Mucosa of rectum (tissue), 2 donors: ENCODE measurements around the gene HDAC11.

ENCODE experiments used
- H3K27ac ChIP-seq, 2 donors: one replicate each; pipeline ENCODE4 v1.7.0; 2013; ENCODE audit warnings: inconsistent platforms in 2 of 2, low read depth in 2 of 2, low read length in 2 of 2
- H3K27me3 ChIP-seq, 2 donors: one replicate each; pipeline ENCODE4 v1.7.0; 2013; ENCODE audit warnings: low read length in 2 of 2; ENCODE audit not compliant: control insufficient read depth in 2 of 2, insufficient read depth in 2 of 2
- H3K36me3 ChIP-seq, 2 donors: one replicate each; pipeline ENCODE4 v1.7.0; 2013; ENCODE audit warnings: low read length in 2 of 2; ENCODE audit not compliant: control insufficient read depth in 2 of 2, insufficient read depth in 2 of 2
- H3K4me1 ChIP-seq, 2 donors: one replicate each; pipeline ENCODE4 v1.7.0; 2013; ENCODE audit warnings: low read length in 2 of 2, mild to moderate bottlenecking in 1 of 2; ENCODE audit not compliant: control insufficient read depth in 2 of 2, insufficient read depth in 2 of 2
- H3K4me3 ChIP-seq, 2 donors: one replicate each; pipeline ENCODE4 v1.7.0; 2013; ENCODE audit warnings: low read length in 2 of 2
- H3K9ac ChIP-seq, 2 donors: one replicate each; pipeline ENCODE4 v1.7.0; 2013; ENCODE audit warnings: low read length in 2 of 2, low read depth in 1 of 2, mild to moderate bottlenecking in 1 of 2
- H3K9me3 ChIP-seq, 2 donors: one replicate each; pipeline ENCODE4 v1.7.0; 2013; ENCODE audit warnings: low read length in 2 of 2; ENCODE audit not compliant: control insufficient read depth in 2 of 2
- donor health status: healthy.
- donor health status: Normal muscosa, but diverticular disease.

Gene HDAC11

DNA sequence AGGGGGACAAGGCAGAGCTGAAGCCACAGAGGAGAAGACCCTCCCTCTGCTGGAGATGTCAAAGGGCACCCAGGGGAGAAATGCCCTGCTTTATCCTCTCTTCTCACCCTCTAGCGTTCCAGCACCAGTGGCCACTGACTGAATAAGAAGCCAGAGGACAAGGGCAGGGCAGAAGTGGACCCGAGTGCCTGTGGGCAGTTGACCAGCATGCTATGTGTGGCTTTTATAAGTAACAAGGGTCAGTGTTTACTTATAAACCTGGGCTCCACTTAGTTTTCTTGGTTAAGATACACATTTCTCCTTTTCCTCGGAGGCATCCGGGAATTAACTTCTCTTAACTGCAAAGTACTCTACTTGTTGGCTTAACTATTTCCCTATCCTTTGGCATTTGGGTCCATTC, 13.3 kb upstream of the HDAC11 start:
- Histone ChIP-seq H3K27ac (no peak overlapping the region), H3K4me3 (no peak overlapping the region), H3K4me1 (peaks cover 0 to 9% of the 10 kb centered on the region in 2 donors), H3K27me3 (peaks cover 0 to 4% of the 10 kb centered on the region in 2 donors), H3K9me3 (no peaks in the 10 kb centered on the region), H3K36me3 (no peaks in the 10 kb centered on the region), H3K9ac (no peak overlapping the region)

DNA sequence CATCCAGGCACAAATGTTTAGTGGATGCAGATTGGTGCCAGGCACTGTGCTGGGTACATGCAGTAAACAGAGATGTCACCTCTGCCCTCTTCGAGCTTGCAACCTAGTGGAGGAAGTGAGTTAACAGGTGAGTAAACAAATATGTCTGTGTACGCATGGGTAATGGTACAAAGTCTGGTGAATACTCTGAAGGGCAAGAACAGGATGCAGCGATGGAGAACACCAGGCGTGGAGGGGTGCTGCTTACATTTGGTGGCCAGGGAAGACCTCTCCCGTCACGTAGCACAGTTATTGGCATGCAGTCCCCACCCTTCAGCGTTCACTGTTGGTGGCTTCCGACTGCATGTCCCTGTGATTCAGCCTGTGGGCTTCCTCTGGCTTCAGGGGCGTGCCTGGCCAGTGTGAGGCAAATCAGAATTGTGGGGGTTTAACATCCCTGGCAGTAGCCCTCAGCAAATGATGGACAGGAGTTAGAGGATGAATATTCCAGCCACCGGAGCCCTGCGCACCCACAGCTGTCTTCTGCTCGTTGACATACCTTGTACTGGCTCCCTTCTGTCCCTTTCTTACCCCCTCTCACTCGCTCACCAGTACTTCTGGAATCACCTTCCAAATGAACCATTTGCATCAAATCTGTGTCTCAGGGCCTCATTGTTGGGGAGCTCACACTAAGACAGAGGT, 9.1 kb upstream of the HDAC11 start:
- Histone ChIP-seq H3K4me1 (peaks cover 0 to 9% of the 10 kb centered on the region in 2 donors), H3K9me3 (no peaks in the 10 kb centered on the region), H3K9ac (peak overlapping the region in 1 of 2 donors; percentile 13), H3K27me3 (no peaks in the 10 kb centered on the region), H3K36me3 (no peaks in the 10 kb centered on the region), H3K4me3 (no peak overlapping the region), H3K27ac (no peak overlapping the region)

DNA sequence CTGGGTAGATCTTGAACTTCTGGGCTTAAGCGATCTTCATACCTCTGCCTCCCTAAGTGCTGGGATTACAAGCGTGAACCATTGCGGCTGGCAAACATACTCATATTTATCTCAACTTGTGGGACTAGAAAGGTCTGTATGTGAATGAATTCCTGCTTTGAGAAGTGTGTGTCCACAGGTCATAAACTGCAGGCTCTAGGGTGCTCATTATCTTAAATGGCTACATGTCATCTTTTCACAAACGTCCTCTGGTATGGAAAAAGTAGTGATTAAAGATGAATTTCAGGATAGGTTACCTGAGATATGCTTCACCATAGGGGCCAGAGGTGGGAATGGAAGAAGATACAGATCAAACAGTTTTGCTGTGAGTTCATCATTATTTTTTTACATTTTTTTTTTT, 7.8 kb upstream of the HDAC11 start:
- H3K9me3 ChIP-seq, result no peaks in the 10 kb centered on the region
- no peak overlapping the region for H3K4me3 ChIP-seq
- peaks cover 0 to 9% of the 10 kb centered on the region in 2 donors for H3K4me1 ChIP-seq
- H3K27me3 ChIP-seq, result no peaks in the 10 kb centered on the region
- no peak overlapping the region for H3K9ac ChIP-seq
- H3K27ac ChIP-seq, result no peak overlapping the region
- no peaks in the 10 kb centered on the region for H3K36me3 ChIP-seq

DNA sequence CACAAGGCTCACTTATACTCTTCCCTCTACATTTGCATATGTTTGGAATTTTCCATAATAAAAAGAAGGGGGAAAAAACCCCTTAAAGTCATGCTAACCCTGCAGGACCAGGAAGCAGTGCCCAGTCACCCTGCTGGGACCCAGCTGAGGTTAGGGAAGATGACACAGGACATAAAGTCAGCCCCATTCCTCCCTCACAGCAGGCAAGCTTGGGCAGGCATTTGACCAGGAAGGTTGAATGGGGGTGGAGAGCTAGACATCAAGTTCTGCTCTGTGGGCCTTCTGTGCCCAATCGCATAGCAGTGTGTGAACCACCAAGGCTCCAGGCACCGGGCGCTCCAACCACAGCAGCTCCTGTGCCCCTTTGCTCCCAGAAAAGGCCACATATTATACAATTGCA, 7.1 kb upstream of the HDAC11 start:
- no peak overlapping the region for H3K4me3 ChIP-seq
- no peaks in the 10 kb centered on the region for H3K27me3 ChIP-seq
- no peaks in the 10 kb centered on the region for H3K9me3 ChIP-seq
- no peak overlapping the region for H3K27ac ChIP-seq
- H3K4me1 ChIP-seq, result peaks cover 0 to 9% of the 10 kb centered on the region in 2 donors
- H3K36me3 ChIP-seq, result no peaks in the 10 kb centered on the region
- no peak overlapping the region for H3K9ac ChIP-seq

DNA sequence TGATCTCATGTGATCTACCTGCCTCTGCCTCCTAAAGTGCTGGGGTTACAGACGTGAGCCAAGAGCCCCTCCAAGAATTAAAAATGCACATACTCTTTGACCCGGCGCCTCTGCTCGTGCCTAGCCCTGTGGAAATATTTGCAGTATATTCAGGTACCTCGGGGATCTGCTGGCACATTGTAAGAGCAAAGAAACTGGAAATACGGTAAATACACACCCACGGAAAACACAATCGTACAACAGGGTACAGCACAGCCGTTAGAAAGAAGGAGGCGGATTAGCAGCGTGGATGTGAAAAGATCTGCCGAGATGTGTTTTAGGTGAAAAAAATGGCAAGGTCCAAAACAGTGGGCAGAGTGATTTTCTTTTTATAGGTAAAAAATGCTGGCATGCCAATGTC, 6.1 kb upstream of the HDAC11 start:
- Histone ChIP-seq H3K27ac (no peak overlapping the region), H3K36me3 (no peaks in the 10 kb centered on the region), H3K4me3 (no peak overlapping the region)

DNA sequence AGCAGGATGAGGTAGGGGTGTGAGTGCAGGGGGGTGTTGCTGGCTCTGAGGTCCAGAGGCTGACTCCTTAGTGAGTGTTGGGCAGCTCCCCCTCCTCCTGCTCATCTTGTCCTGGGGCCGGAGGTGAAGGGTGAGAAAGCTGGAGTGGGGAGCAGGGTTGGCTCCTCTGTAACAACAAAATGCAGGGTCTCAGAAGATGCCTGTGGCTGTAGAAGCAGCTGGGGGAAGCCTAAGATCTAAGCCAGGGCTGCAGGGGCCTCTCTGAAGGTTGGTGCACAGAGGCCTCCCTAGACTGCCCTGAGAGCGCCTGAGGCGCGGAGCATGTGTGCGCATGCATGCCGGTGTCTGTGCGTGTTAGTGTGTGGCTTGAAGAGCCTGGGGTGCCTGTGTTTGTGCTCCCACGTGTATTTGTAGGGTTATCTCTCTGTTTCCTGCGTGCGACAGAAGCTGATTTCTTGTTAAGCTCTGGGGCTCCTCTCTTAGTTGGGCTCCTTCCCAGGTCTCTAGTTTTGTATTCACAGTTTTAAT, 5.3 kb upstream of the HDAC11 start:
- no peaks in the 10 kb centered on the region for H3K36me3 ChIP-seq
- no peak overlapping the region for H3K27ac ChIP-seq
- no peak overlapping the region for H3K4me3 ChIP-seq
- no peaks in the 10 kb centered on the region for H3K9me3 ChIP-seq
- H3K9ac ChIP-seq, result no peak overlapping the region
- no peaks in the 10 kb centered on the region for H3K27me3 ChIP-seq
- peaks cover 4 to 9% of the 10 kb centered on the region in 2 donors for H3K4me1 ChIP-seq

More for the DNA sequence above, 6.1 kb upstream of the HDAC11 start:
- Histone ChIP-seq H3K4me1 (peaks cover under 1 to 9% of the 10 kb centered on the region in 2 donors), H3K9me3 (no peaks in the 10 kb centered on the region), H3K9ac (no peak overlapping the region), H3K27me3 (no peaks in the 10 kb centered on the region)

DNA sequence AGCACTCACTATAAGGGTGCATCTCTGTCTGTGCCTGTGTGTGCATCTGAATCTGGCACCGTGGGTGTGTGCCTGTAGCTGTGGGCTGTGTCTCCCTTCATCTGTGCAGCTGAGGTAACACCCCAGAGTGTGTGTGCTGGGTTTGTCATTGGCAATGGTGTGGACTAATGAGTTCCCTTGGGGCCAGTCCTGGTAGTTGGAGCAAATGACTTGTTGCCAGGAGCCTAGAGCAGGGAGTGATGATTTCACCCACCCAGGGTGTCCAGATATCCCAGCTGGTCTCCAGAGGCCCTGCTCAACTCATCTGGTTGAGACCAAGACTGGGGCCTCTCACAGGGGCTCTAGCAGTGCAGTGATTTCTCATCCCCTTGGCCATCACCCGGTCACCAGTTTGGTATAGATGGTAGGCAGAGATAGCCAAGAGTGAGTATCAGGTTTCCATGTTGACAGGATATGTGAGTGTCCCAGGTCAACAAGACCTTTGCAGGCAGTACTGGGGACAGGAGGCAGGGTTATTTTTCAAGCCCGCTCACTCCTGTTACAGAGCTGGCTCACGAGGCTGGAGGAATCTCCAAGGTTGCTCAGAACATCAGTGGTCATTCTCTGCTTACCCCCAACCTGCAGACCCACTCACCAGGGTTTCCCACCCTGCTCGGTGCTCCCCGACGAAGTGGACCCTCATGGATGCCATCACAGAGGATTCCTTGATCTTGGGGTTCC, 4.1 kb upstream of the HDAC11 start:
- H3K9ac ChIP-seq, result no peak overlapping the region
- H3K4me1 ChIP-seq, result peaks cover 9 to 10% of the 10 kb centered on the region in 2 donors
- no peak overlapping the region for H3K4me3 ChIP-seq
- H3K27me3 ChIP-seq, result no peaks in the 10 kb centered on the region
- H3K27ac ChIP-seq, result no peak overlapping the region
- H3K9me3 ChIP-seq, result no peaks in the 10 kb centered on the region
- no peaks in the 10 kb centered on the region for H3K36me3 ChIP-seq

DNA sequence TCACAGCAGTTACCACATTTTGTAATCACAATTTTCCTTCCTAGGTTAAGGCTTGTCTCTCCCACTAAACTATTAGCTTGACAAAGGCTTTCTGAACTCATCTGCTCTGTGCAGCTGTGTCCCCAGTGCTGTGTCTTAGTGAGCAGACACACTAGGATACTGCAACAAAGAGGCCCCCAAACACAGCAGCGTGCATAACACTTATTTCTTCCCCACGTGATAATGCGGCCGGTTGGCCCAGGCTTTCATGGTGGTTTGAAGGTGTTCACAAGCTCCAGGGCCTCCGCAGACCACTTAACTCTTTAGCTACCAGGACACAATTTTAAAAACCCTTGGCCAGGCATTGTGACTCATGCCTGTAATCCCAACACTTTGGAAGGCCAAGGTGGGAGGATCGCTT, 2.2 kb upstream of the HDAC11 start:
- Histone ChIP-seq H3K36me3 (no peaks in the 10 kb centered on the region), H3K4me1 (peaks cover 5 to 14% of the 10 kb centered on the region in 2 donors), H3K9me3 (no peaks in the 10 kb centered on the region), H3K27me3 (no peaks in the 10 kb centered on the region), H3K9ac (no peak overlapping the region), H3K4me3 (no peak overlapping the region), H3K27ac (no peak overlapping the region)

DNA sequence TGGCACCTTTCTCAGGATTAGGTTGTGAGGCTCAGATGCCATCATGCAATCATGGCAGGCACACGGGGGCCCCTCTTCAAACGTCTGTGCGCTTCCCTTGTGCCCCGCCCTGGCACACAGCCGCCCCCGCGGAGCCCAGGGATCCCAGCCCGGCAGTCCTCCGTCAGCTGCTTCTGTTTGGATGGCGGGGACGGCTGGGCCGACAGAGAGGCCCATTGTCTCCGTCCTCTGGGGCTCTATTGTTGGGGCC, 849 bp upstream of the HDAC11 start:
- no peaks in the 10 kb centered on the region for H3K9me3 ChIP-seq
- H3K36me3 ChIP-seq, result no peaks in the 10 kb centered on the region
- H3K4me3 ChIP-seq, result peak overlapping the region; percentile 85 to 87
- peak overlapping the region; percentile 94 to 95 for H3K9ac ChIP-seq
- H3K27ac ChIP-seq, result peak overlapping the region; percentile 86 to 87
- peaks cover 6 to 15% of the 10 kb centered on the region in 2 donors for H3K4me1 ChIP-seq
- H3K27me3 ChIP-seq, result no peaks in the 10 kb centered on the region
